ENCODE measurements around the gene RIPOR2. TPM values are rescaled to one million over a fixed set of nuclear protein-coding genes. Genes with fewer than 3 reads are reported as not detected.

Gene RIPOR2
- total and polyA plus RNA-seq, 10 of the 15 experiments (the other 5 are each of a cell fraction or from before 2014, with no cell fraction given) = 22.2 to 48.2 (median 34.7) TPM

GRCh38 chr6:24927277-24927955 is 8.3 kb downstream of the RIPOR2 start (continued):
- TF ChIP-seq REST (IDR thresholded peaks at IDR 0.05; ENCODE audit: low read depth, low read length) (no peak), GATAD2B (conservative IDR thresholded peaks at IDR 0.05; ENCODE audit: low read depth) (no peak), USF1 (IDR thresholded peaks at IDR 0.05; ENCODE audit: borderline replicate concordance, extremely low read length, insufficient read depth, low read depth, low read length) (no peak), LARP7 (IDR thresholded peaks at IDR 0.05) (no peak), PAX8 (IDR thresholded peaks at IDR 0.05) (no peak), ZSCAN29 (IDR thresholded peaks at IDR 0.05) (no peak), CREM (IDR thresholded peaks at IDR 0.05; ENCODE audit: low read depth) (no peak), ZNF622 (IDR thresholded peaks at IDR 0.05) (no peak), FOS (IDR thresholded peaks at IDR 0.05; ENCODE audit: borderline replicate concordance, extremely low read depth, insufficient read length) (no peak), SPI1 (IDR thresholded peaks at IDR 0.05; ENCODE audit: borderline replicate concordance, insufficient read depth, low read depth, low read length) (peak; percentile 56; the same call in 1 of the 2 replicates), SP1 (IDR thresholded peaks at IDR 0.05; ENCODE audit: low read depth, low read length) (no peak), MTA2 (IDR thresholded peaks at IDR 0.05; ENCODE audit: low read depth) (peak; percentile 72), CEBPZ (IDR thresholded peaks at IDR 0.05; ENCODE audit: low read depth, low read length) (no peak), SMAD5 (IDR thresholded peaks at IDR 0.05; ENCODE audit: low read depth) (no peak), IKZF2 (IDR thresholded peaks at IDR 0.05) (peak; percentile 38 to 61; a peak in 2 of 4 replicates), TCF12 (IDR thresholded peaks at IDR 0.05; ENCODE audit: low read depth, low read length) (no peak), PAX5 (IDR thresholded peaks at IDR 0.05; ENCODE audit: borderline replicate concordance, low read depth, low read length) (no peak), E2F8 (IDR thresholded peaks at IDR 0.05; ENCODE audit: low read depth, partially characterized antibody) (no peak), RELA (IDR thresholded peaks at IDR 0.05; ENCODE audit: borderline replicate concordance, partially characterized antibody) (no peak), TCF7 (IDR thresholded peaks at IDR 0.05; ENCODE audit: borderline replicate concordance) (no peak), IRF4 (IDR thresholded peaks at IDR 0.05; ENCODE audit: low read depth, low read length) (no peak)
